ENCODE data around the gene BCAS3.

DNA sequence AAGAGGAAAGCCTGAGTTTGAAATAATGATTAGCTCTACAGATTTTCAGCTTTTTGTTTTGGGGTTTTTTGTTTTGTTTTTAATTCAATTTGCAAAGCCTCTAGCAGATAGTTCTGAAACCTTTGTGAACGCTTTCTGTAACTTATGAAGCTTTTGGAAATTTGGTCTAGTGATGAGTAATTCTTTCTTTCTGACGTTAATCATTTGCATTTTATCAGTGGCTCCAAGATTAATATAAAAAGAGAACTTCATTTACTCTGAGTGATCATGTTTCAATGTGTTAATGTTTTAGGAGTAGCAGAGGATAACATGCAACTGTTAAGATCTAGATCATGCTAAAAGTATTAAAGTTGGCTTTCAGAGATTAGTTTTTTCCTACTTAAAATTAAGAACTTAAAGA lies 561.7 kb downstream of the BCAS3 start:
- TF ChIP-seq, protein P1, sequence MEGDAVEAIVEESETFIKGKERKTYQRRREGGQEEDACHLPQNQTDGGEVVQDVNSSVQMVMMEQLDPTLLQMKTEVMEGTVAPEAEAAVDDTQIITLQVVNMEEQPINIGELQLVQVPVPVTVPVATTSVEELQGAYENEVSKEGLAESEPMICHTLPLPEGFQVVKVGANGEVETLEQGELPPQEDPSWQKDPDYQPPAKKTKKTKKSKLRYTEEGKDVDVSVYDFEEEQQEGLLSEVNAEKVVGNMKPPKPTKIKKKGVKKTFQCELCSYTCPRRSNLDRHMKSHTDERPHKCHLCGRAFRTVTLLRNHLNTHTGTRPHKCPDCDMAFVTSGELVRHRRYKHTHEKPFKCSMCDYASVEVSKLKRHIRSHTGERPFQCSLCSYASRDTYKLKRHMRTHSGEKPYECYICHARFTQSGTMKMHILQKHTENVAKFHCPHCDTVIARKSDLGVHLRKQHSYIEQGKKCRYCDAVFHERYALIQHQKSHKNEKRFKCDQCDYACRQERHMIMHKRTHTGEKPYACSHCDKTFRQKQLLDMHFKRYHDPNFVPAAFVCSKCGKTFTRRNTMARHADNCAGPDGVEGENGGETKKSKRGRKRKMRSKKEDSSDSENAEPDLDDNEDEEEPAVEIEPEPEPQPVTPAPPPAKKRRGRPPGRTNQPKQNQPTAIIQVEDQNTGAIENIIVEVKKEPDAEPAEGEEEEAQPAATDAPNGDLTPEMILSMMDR (IDR thresholded peaks at IDR 0.05 in 4 of 5, conservative IDR thresholded peaks at IDR 0.05 in 1 of 5) = no peak
- TF ChIP-seq POLR2A (IDR thresholded peaks at IDR 0.05) = no peak
